Thymus (tissue), 14 donors: ENCODE data around the gene TRA2B. TPM values are rescaled to one million over a fixed set of nuclear protein-coding genes. Genes with fewer than 3 reads are reported as not detected.
A peak's percentile ranks its signal among the peaks of the same experiment; 100 is the strongest.

Experiments
- DNase-seq, 9 donors: peaks; one replicate each; pipeline ENCODE4 v3.0.0-alpha.2; 2013; ENCODE audit warnings: low spot score in 9 of 9, low read depth in 6 of 9, missing footprints in 1 of 9
- H3K27ac ChIP-seq, 2 donors: one replicate each; pipeline ENCODE4 v1.5.1; 2013; ENCODE audit warnings: control low read depth in 1 of 2, low read depth in 1 of 2, low read length in 1 of 2, mild to moderate bottlenecking in 1 of 2, moderate library complexity in 1 of 2
- H3K27me3 ChIP-seq, 2 donors: one replicate each; pipeline ENCODE4 v1.5.1; 2013; ENCODE audit warnings: low read length in 1 of 2; ENCODE audit not compliant: control insufficient read depth in 2 of 2, insufficient read depth in 1 of 2
- H3K36me3 ChIP-seq, 2 donors: one replicate each; pipeline ENCODE4 v1.5.1; 2013; ENCODE audit warnings: low read length in 1 of 2, mild to moderate bottlenecking in 1 of 2, moderate library complexity in 1 of 2; ENCODE audit not compliant: control insufficient read depth in 2 of 2, insufficient read depth in 2 of 2
- H3K4me1 ChIP-seq, 2 donors: one replicate each; pipeline ENCODE4 v1.5.1; 2013; ENCODE audit warnings: low read length in 2 of 2; ENCODE audit not compliant: control insufficient read depth in 2 of 2, insufficient read depth in 2 of 2
- H3K4me3 ChIP-seq, 2 donors: one replicate each; pipeline ENCODE4 v1.5.1; 2013; ENCODE audit warnings: low read length in 2 of 2, control low read depth in 1 of 2, mild to moderate bottlenecking in 1 of 2
- H3K9me3 ChIP-seq, 2 donors: one replicate each; pipeline ENCODE4 v1.5.1; 2013; ENCODE audit warnings: low read length in 1 of 2, mild to moderate bottlenecking in 1 of 2; ENCODE audit not compliant: control insufficient read depth in 2 of 2, insufficient read depth in 1 of 2
- WGBS: extraction: QIAGEN DNeasy Blood & Tissue Kit; methylation state at CpG from one replicate; pipeline ENCODE4 v1.1.7; 2013; 5-methylcytosine and 5-hydroxymethylcytosine counted together
- long read RNA-seq, 10 donors: transcript quantifications; one replicate each; lab custom pipeline, GENCODE V29; 2026
- polyA plus RNA-seq: library from polyadenylated mRNA; stranded (reverse); fragments of 200-250 nt; gene quantifications from one replicate; pipeline ENCODE4 v1.2.3, GENCODE V29; 2013
- total RNA-seq: library from RNA; stranded (reverse); fragments of 120-200 nt; gene quantifications from one replicate; pipeline ENCODE4 v1.2.4, GENCODE V29; 2013
- donor health status: healthy.

Gene TRA2B
- 206 TPM for total RNA-seq
- 177 TPM for polyA plus RNA-seq
- long read RNA-seq, donor 1, transcript TRA2B-205 (9 exons, 2,952 nt), result major isoform, 9 of 14 reads
- long read RNA-seq, donor 1, partial matches to known transcripts, result 0 of 14 reads
- long read RNA-seq, donor 1, other reads (novel, unspliced or antisense), result 0 of 14 reads
- long read RNA-seq, donor 2, result 0 reads
- long read RNA-seq, donor 3, full-length matches to known transcripts, result 117 of 162 reads
- long read RNA-seq, donor 3, partial matches to known transcripts, result 45 of 162 reads
- long read RNA-seq, donor 3, other reads (novel, unspliced or antisense), result 0 of 162 reads
- long read RNA-seq, donor 4, full-length matches to known transcripts, result 36 of 46 reads
- long read RNA-seq, donor 4, partial matches to known transcripts, result 10 of 46 reads
- long read RNA-seq, donor 4, other reads (novel, unspliced or antisense), result 0 of 46 reads
- long read RNA-seq, donor 5, full-length matches to known transcripts, result 103 of 125 reads
- long read RNA-seq, donor 5, partial matches to known transcripts, result 22 of 125 reads
- long read RNA-seq, donor 5, other reads (novel, unspliced or antisense), result 0 of 125 reads
- long read RNA-seq, donor 6, full-length matches to known transcripts, result 40 of 45 reads
- long read RNA-seq, donor 6, partial matches to known transcripts, result 0 of 45 reads
- long read RNA-seq, donor 6, other reads (novel, unspliced or antisense), result 5 of 45 reads
- long read RNA-seq, donor 7, full-length matches to known transcripts, result 74 of 74 reads
- long read RNA-seq, donor 7, partial matches to known transcripts, result 0 of 74 reads
- long read RNA-seq, donor 7, other reads (novel, unspliced or antisense), result 0 of 74 reads
- long read RNA-seq, donor 8, full-length matches to known transcripts, result 41 of 47 reads
- long read RNA-seq, donor 8, partial matches to known transcripts, result 6 of 47 reads
- long read RNA-seq, donor 8, other reads (novel, unspliced or antisense), result 0 of 47 reads
- long read RNA-seq, donor 9, full-length matches to known transcripts, result 39 of 52 reads
- long read RNA-seq, donor 9, partial matches to known transcripts, result 13 of 52 reads
- long read RNA-seq, donor 9, other reads (novel, unspliced or antisense), result 0 of 52 reads
- long read RNA-seq, donor 10, full-length matches to known transcripts, result 58 of 68 reads
- long read RNA-seq, donor 10, partial matches to known transcripts, result 10 of 68 reads
- long read RNA-seq, donor 10, other reads (novel, unspliced or antisense), result 0 of 68 reads

DNA sequence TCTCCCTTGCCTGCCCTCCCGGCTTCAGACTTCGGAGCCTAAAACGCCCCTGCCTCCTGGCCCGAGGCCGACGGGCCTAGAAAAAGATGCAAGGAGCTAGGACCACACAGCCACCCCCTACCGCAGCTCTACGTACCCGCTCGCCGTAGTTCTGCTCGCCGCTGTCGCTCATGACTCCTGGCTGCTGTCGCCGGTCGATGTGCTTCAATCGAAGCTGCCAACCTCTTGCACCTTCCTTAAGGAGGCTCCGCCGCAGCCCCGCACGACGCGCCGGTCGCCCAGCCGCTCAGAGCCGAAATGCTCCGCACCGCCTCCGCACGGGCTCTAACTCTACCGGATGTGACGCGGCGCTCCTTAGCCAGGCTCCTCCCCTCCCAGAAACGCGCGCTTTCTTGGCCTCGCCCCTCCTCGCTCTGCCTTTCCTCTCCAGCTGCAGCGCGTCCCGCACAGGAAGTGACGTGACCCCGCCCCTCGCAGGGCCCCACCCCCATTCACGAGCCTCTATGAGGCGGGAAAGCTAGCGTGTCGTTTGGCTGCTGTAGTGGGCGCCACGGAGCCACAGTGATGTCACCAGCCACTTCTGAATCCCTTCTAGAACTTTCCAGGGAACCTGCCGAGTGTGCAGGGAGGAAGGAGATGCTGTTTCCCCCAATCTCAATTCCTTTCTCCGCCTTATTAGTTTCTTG is at the start of gene TRA2B:
TRA2B (minus strand) TSS at position 326 of the 686 bp plus-strand sequence; CDS start at position 172, 154 bp downstream.
- H3K4me3 ChIP-seq, result peak within 1 kb of the TSS; percentile 60 to 100
- H3K27ac ChIP-seq, result peak within 1 kb of the TSS; percentile 99 to 100

DNA sequence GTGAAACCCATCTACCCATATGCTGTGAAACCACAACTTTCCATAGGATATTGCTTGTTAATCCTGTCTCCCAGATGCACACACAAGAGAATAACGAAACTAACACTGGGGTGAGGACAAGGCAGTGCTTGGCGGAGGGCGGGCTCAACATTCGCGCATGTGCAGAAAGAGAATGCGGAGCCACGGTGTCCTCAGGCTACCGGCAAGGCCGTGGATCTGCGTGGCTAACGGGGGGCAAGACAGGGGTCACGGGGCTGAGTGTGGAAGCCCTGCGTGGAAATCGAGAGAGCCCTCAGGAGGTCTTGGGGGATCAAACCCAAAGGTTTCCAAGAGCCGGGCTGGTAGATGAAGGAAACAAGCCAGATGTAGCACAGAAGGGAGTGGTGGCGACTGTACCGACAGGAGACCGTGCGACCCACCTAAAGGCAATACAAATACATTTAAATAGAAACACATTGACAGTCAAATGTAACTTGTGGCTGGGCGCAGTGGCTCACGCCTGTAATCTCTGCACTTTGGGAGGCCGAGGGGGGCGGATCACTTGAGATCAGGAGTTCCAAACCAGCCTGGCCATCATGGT is 48.5 kb upstream of the TRA2B start:
- H3K9me3 ChIP-seq, result peaks cover 0 to 5% of the 10 kb centered on the region in 2 donors
- H3K4me3 ChIP-seq, result no peak overlapping the region
- no peak for DNase-seq
- peaks cover 0 to 8% of the 10 kb centered on the region in 2 donors for H3K4me1 ChIP-seq
- no peak overlapping the region for H3K27ac ChIP-seq
- H3K27me3 ChIP-seq, result peaks cover 0 to 12% of the 10 kb centered on the region in 2 donors
- no peaks in the 10 kb centered on the region for H3K36me3 ChIP-seq
- 94% methylated on average over 23 of the region's 23 CpGs for WGBS

More for the DNA sequence above, at the start of gene TRA2B:
- Histone ChIP-seq H3K27me3 (no peaks in the 10 kb centered on the region), H3K36me3 (peaks cover 0 to 2% of the 10 kb centered on the region in 2 donors), H3K4me1 (peaks cover 5 to 7% of the 10 kb centered on the region in 2 donors), H3K9me3 (peaks cover 0 to 6% of the 10 kb centered on the region in 2 donors)
- DNase-seq, result peak; percentile 95 to 99 (median 98)
- 2% methylated on average over 55 of the region's 55 CpGs for WGBS

DNA sequence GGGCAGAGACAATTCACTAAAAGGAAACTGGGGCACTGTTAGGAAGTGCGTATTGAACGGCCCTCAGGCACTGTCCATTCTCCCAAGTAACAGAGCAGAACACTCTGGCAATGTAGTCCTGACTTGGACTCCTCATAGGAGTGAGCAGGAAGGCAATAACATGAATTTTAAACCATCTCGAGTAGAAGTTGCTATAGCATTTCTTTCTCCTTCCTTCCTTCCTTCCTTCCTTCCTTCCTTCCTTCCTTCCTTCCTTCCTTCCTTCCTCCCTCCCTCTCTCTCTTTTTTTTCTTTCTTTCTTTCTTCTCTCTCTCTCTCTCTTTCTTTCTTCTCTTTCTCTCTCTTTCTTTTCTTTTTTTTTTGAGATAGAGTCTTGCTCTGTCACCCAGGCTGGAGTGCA is 46.4 kb upstream of the TRA2B start:
- H3K4me3 ChIP-seq, result no peak overlapping the region
- peaks cover 0 to 12% of the 10 kb centered on the region in 2 donors for H3K27me3 ChIP-seq
- H3K36me3 ChIP-seq, result no peaks in the 10 kb centered on the region
- peaks cover 0 to 9% of the 10 kb centered on the region in 2 donors for H3K9me3 ChIP-seq
- 59% methylated on average over 3 of the region's 3 CpGs for WGBS
- DNase-seq, result no peak
- H3K4me1 ChIP-seq, result peaks cover 0 to 8% of the 10 kb centered on the region in 2 donors
- H3K27ac ChIP-seq, result no peak overlapping the region

DNA sequence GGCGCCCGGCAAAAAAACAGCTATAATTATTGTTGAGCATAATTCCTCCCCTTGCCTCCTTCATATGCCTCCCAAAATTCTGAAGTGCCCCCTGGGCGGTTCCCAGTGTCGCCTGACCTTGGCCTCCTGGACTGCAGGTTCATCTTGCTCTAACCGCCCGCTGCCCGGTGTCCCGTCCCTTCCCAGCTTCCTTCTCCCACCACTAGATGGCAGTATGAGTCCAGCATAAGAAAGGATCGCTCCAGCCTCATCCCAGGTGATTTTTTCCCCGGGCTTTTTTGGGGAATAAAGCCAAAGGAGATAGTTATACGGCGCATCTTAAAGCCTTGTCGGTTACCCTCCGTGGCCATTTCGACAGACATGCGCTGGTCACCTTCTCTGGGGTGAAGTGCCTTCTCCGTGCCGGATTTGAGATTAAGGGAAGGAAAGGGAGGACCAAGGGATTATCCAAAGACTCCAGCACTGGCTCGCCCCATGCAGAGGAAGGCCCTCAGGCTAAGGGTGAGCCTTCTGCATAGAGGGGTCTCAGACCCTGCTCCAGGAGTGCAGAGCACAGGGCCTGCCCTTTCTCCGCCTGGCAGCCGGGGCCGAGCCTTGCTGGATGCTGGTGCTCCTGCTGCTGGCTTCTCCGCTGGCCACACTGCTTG is 45.8 kb upstream of the TRA2B start:
- Histone ChIP-seq H3K9me3 (peaks cover 0 to 9% of the 10 kb centered on the region in 2 donors), H3K27ac (no peak overlapping the region), H3K4me3 (no peak overlapping the region), H3K27me3 (peaks cover 0 to 12% of the 10 kb centered on the region in 2 donors), H3K4me1 (peaks cover 0 to 8% of the 10 kb centered on the region in 2 donors), H3K36me3 (no peaks in the 10 kb centered on the region)
- WGBS, result 25% methylated on average over 23 of the region's 23 CpGs
- peak in 8 of 9 donors; percentile 34 to 67 (median 46) for DNase-seq

DNA sequence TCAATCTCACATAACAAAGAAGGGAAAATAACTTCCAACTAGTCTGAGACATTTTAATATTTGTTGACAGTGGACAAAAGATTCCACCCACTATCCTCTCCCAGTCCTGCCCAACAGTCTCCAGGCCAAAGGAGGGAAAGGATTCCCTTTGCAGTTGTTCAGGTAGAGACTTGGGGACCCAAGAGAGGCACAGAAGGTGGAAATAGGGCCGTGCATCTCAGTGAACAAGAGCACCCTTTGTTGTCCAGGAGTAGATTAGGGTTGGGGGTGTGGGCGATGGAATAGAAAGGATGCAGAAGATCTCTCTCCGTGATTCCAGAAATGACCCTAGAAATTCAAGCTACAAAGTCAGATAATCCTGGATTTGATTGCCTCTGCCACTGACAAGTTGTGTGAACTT is 44.8 kb upstream of the TRA2B start:
- WGBS, result 91% methylated on average over 3 of the region's 3 CpGs
- peaks cover 0 to 9% of the 10 kb centered on the region in 2 donors for H3K9me3 ChIP-seq

DNA sequence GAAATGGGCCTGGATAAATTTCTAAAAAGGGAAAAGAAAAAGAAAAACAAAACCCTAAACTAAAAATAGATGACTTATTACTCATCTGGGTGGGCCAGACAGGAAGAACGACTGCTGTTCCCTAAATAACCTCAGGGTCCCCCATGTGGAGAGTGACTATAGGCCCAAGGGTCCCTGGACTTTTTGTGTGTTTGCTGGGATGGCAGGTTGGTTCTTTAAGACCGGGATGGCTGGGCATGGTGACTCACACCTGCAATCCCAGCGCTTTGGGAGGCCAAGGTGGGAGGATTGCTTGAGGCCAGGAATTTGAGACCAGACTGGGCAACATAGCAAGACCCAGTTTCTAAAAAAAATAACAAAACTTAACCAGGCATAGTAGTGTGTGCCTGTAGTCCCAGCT is 43.8 kb upstream of the TRA2B start:
- H3K4me1 ChIP-seq, result peaks cover 0 to 15% of the 10 kb centered on the region in 2 donors
- no peaks in the 10 kb centered on the region for H3K36me3 ChIP-seq
- no peak overlapping the region for H3K4me3 ChIP-seq
- 78% methylated on average over 3 of the region's 3 CpGs for WGBS
- H3K27ac ChIP-seq, result no peak overlapping the region
- peaks cover 0 to 9% of the 10 kb centered on the region in 2 donors for H3K9me3 ChIP-seq
- DNase-seq, result no peak
- peaks cover 0 to 12% of the 10 kb centered on the region in 2 donors for H3K27me3 ChIP-seq

More for the DNA sequence above, 44.8 kb upstream of the TRA2B start:
- no peak overlapping the region for H3K27ac ChIP-seq
- H3K36me3 ChIP-seq, result no peaks in the 10 kb centered on the region
- H3K4me1 ChIP-seq, result peaks cover 0 to 8% of the 10 kb centered on the region in 2 donors
- no peak for DNase-seq
- H3K4me3 ChIP-seq, result no peak overlapping the region
- peaks cover 0 to 12% of the 10 kb centered on the region in 2 donors for H3K27me3 ChIP-seq

DNA sequence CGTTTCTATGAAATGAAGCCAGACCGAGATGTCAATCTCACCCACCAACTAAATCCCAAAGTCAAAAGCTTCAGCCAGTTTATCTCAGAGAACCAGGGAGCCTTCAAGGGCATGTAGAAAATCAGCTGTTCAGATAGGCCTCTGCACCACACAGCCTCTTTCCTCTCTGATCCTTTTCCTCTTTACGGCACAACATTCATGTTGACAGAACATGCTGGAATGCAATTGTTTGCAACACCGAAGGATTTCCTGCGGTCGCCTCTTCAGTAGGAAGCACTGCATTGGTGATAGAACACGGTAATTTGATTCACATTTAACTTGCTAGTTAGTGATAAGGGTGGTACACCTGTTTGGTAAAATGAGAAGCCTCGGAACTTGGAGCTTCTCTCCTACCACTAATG is 41.9 kb upstream of the TRA2B start:
- H3K36me3 ChIP-seq, result no peaks in the 10 kb centered on the region
- no peak overlapping the region for H3K27ac ChIP-seq
- peaks cover 0 to 15% of the 10 kb centered on the region in 2 donors for H3K4me1 ChIP-seq
- 95% methylated on average over 8 of the region's 8 CpGs for WGBS
- H3K9me3 ChIP-seq, result peaks cover 0 to 9% of the 10 kb centered on the region in 2 donors
- DNase-seq, result no peak
- H3K4me3 ChIP-seq, result no peak overlapping the region
- H3K27me3 ChIP-seq, result peaks cover 0 to 12% of the 10 kb centered on the region in 2 donors
